Endothelial cell of umbilical vein (primary cell): ENCODE results near the gene ZC3H13. TPM values are rescaled to one million over a fixed set of nuclear protein-coding genes. Genes with fewer than 3 reads are reported as not detected.

Experiments used
- BruUV-seq: library from RNA; stranded (reverse); fragments of 400-500 nt; replicated peaks from 2 replicates; lab custom pipeline; 2021; lab: Mats Ljungman, UMichigan
- CTCF ChIA-PET: fragments of 300-600, 350-600 bp; sonication (Branson Sonifier 250); formaldehyde crosslinking; loops from one replicate; lab custom pipeline; 2021; ENCODE audit warnings: antibody characterized with exemption, inconsistent platforms; lab: Charles Lee
- POLR2A ChIA-PET: fragments of 300-600, 350-600 bp; sonication (Branson Sonifier 250); formaldehyde crosslinking; loops from one replicate; lab custom pipeline; 2021; ENCODE audit warnings: antibody characterized with exemption, inconsistent platforms; lab: Charles Lee
- DNase-seq: peaks from one replicate; pipeline ENCODE4 v3.0.0-alpha.2; 2011; ENCODE audit warnings: low read depth, low spot score
- FAIRE-seq: peaks from 2 replicates; lab custom pipeline; 2011; peaks lifted over from hg19 to GRCh38; lab: Jason Lieb, UNC
- H2AFZ ChIP-seq: 2 replicates; pipeline ENCODE4 v1.6.0; 2012; ENCODE audit warnings: low read depth, low read length, control low read depth, inconsistent platforms
- H3K27ac ChIP-seq: 2 replicates; pipeline ENCODE4 v1.5.1; 2011; ENCODE audit warnings: low read depth, mild to moderate bottlenecking, control low read depth, low read length, moderate library complexity; ENCODE audit not compliant: insufficient read depth
- H3K27me3 ChIP-seq, 2 experiments: 2 replicates each; pipeline versions ENCODE4 v1.6.0 to v1.6.1; 2011; ENCODE audit warnings: low read length in 2 of 2, mixed read lengths in 1 of 2; ENCODE audit not compliant: control insufficient read depth in 2 of 2, insufficient read depth in 2 of 2
- H3K36me3 ChIP-seq, 2 experiments: 2 replicates in 1 of 2; 3 replicates in 1 of 2; pipeline ENCODE4 v1.5.1; 2011; ENCODE audit warnings: low read length in 2 of 2, mild to moderate bottlenecking in 1 of 2, moderate library complexity in 1 of 2; ENCODE audit not compliant: control insufficient read depth in 2 of 2, insufficient read depth in 2 of 2; ENCODE audit errors: extremely low read depth in 1 of 2
- H3K4me1 ChIP-seq: 3 replicates; pipeline ENCODE4 v1.5.1; 2011; ENCODE audit warnings: mild to moderate bottlenecking, low read length; ENCODE audit not compliant: control insufficient read depth, insufficient read depth; ENCODE audit errors: extremely low read depth
- H3K4me2 ChIP-seq: 2 replicates; pipeline ENCODE4 v1.6.1; 2011; ENCODE audit warnings: low read length, control low read depth, mixed read lengths; ENCODE audit not compliant: insufficient read depth
- H3K4me3 ChIP-seq, 3 experiments: fragments of 200-600 bp in 1 of 3; sonication (generic), shearing (Covaris generic) in 1 of 3; replicated peaks in 1 of 3; 2 replicates each; pipeline ENCODE4 v1.5.1; 2011 to 2016; ENCODE audit warnings: control low read depth in 3 of 3, low read length in 3 of 3, mild to moderate bottlenecking in 2 of 3, inconsistent platforms in 1 of 3, low read depth in 1 of 3, moderate library complexity in 1 of 3; ENCODE audit not compliant: insufficient read depth in 1 of 3
- H3K79me2 ChIP-seq: 2 replicates; pipeline ENCODE4 v1.6.0; 2012; ENCODE audit warnings: low read length, inconsistent platforms; ENCODE audit not compliant: control insufficient read depth, insufficient read depth
- H3K9ac ChIP-seq: replicated peaks from 2 replicates; pipeline ENCODE3; 2011; ENCODE audit warnings: low read length, control low read depth; ENCODE audit not compliant: insufficient read depth; ENCODE audit errors: extremely low read depth
- H3K9me1 ChIP-seq: replicated peaks from 3 replicates; pipeline ENCODE4 v1.6.0; 2011; ENCODE audit warnings: mild to moderate bottlenecking, low read length; ENCODE audit not compliant: control insufficient read depth, insufficient read depth; ENCODE audit errors: extremely low read depth
- H3K9me3 ChIP-seq: replicated peaks from 2 replicates; pipeline ENCODE4 v1.5.1; 2012; ENCODE audit warnings: low read length, inconsistent platforms; ENCODE audit not compliant: control insufficient read depth, insufficient read depth
- H4K20me1 ChIP-seq: replicated peaks from 2 replicates; pipeline ENCODE3; 2011; ENCODE audit warnings: mild to moderate bottlenecking, low read length; ENCODE audit not compliant: control insufficient read depth, insufficient read depth; ENCODE audit errors: extremely low read depth
- EZH2 ChIP-seq: IDR thresholded peaks from 2 replicates; pipeline ENCODE4 v1.6.1; 2012; ENCODE audit warnings: borderline replicate concordance, low read depth, mild to moderate bottlenecking, moderate library complexity, low read length, inconsistent platforms; ENCODE audit not compliant: severe bottlenecking
- FOS ChIP-seq: IDR thresholded peaks from 2 replicates; pipeline ENCODE4 v1.6.1; 2011; ENCODE audit warnings: mild to moderate bottlenecking, low read length, moderate library complexity, borderline replicate concordance; ENCODE audit not compliant: insufficient read depth
- GATA2 ChIP-seq: IDR thresholded peaks from 2 replicates; pipeline ENCODE4 v1.7.0; 2011; ENCODE audit warnings: low read depth, mild to moderate bottlenecking, moderate library complexity, mixed read lengths, low read length; ENCODE audit not compliant: insufficient read length, insufficient read depth
- JUN ChIP-seq: IDR thresholded peaks from 2 replicates; pipeline ENCODE4 v1.6.1; 2011; ENCODE audit warnings: borderline replicate concordance, low read depth; ENCODE audit not compliant: insufficient read length, insufficient read depth
- MAX ChIP-seq: IDR thresholded peaks from 2 replicates; pipeline ENCODE4 v1.6.1; 2011; ENCODE audit not compliant: insufficient read depth, insufficient read length
- MYC ChIP-seq: IDR thresholded peaks from one replicate; pipeline ENCODE4 v1.6.1; 2011; ENCODE audit warnings: mild to moderate bottlenecking, low read depth, low read length
- POLR2A ChIP-seq: IDR thresholded peaks from 2 replicates; pipeline ENCODE4 v1.6.1; 2012; ENCODE audit warnings: low read depth, mild to moderate bottlenecking, control low read depth, low read length
- POLR2AphosphoS5 ChIP-seq: IDR thresholded peaks from 2 replicates; pipeline ENCODE4 v1.6.1; 2012; ENCODE audit warnings: low read depth, mild to moderate bottlenecking, control low read depth, low read length, moderate library complexity; ENCODE audit not compliant: insufficient read depth
- dilution Hi-C: fragments of 300-500 bp; cut with MboI; formaldehyde crosslinking; loops from one replicate; pipeline ENCODE4 v1.15.0; 2019; ENCODE audit warnings: low sequenced_read_pairs; ENCODE audit not compliant: extremely low pct_ligation_motif_present
- intact Hi-C: fragments of 100-400 bp; cut with micrococcal nuclease; formaldehyde crosslinking; loops from one replicate; pipeline ENCODE4 v1.10.0; 2022
- polyA plus RNA-seq, 4 experiments: library from polyadenylated mRNA; depleted of rRNA in 3 of 4; stranded (reverse) in 3 of 4; unstranded in 1 of 4; fragments of >200 nt; gene quantifications; 2 replicates each; pipeline versions ENCODE4 v1.2.1 to v1.2.3, GENCODE V29; 2011 to 2012; ENCODE audit warnings: missing spikeins in 1 of 4
- total RNA-seq: library from RNA; stranded (reverse); gene quantifications from 2 replicates; pipeline ENCODE4 v1.2.3, GENCODE V29; 2021
- TF ChIP-seq, protein P1 (sequence below), 2 donors: IDR thresholded peaks; 1 replicate in 1 of 2; 2 replicates in 1 of 2; pipeline ENCODE4 v1.5.1; 2011; ENCODE audit warnings: low read length in 2 of 2, mild to moderate bottlenecking in 2 of 2, moderate library complexity in 2 of 2, control low read depth in 1 of 2, inconsistent platforms in 1 of 2, low read depth in 1 of 2; ENCODE audit not compliant: insufficient read depth in 1 of 2; ENCODE audit errors: extremely low read depth in 1 of 2

ZC3H13 gene
- total and polyA plus RNA-seq, 2 donors (not counting 3 experiments of a cell fraction or from before 2014, with no cell fraction given): 3.8 to 36.6 TPM

GRCh38 chr13:46087481-46087880 lies 34.9 kb upstream of the ZC3H13 start:
- no peak for TF ChIP-seq FOS
- TF ChIP-seq, protein P1, sequence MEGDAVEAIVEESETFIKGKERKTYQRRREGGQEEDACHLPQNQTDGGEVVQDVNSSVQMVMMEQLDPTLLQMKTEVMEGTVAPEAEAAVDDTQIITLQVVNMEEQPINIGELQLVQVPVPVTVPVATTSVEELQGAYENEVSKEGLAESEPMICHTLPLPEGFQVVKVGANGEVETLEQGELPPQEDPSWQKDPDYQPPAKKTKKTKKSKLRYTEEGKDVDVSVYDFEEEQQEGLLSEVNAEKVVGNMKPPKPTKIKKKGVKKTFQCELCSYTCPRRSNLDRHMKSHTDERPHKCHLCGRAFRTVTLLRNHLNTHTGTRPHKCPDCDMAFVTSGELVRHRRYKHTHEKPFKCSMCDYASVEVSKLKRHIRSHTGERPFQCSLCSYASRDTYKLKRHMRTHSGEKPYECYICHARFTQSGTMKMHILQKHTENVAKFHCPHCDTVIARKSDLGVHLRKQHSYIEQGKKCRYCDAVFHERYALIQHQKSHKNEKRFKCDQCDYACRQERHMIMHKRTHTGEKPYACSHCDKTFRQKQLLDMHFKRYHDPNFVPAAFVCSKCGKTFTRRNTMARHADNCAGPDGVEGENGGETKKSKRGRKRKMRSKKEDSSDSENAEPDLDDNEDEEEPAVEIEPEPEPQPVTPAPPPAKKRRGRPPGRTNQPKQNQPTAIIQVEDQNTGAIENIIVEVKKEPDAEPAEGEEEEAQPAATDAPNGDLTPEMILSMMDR (IDR thresholded peaks at IDR 0.05; ENCODE audit: extremely low read depth in 1 of 2, insufficient read depth in 1 of 2, low read depth in 1 of 2, low read length in 2 of 2): no peak
- no peak for TF ChIP-seq POLR2A
- no peak for TF ChIP-seq MAX
- TF ChIP-seq POLR2AphosphoS5: no peak
- no peak for TF ChIP-seq JUN
- TF ChIP-seq EZH2: no peak
- TF ChIP-seq MYC: no peak
- no peak for TF ChIP-seq GATA2
- POLR2A ChIA-PET: no interaction called here
- dilution Hi-C loops: no loop called here

More at GRCh38 chr13:46087481-46087880, 34.9 kb upstream of the ZC3H13 start:
- Histone ChIP-seq H3K27me3 (peaks cover 0 to 6% of the 10 kb centered on the region in 2 experiments), H3K4me1 (no peaks in the 10 kb centered on the region), H3K4me2 (no peak overlapping the region), H3K36me3 (no peaks in the 10 kb centered on the region), H3K9me1 (no peaks in the 10 kb centered on the region), H3K27ac (no peak overlapping the region), H3K9ac (no peak overlapping the region), H4K20me1 (no peaks in the 10 kb centered on the region), H3K79me2 (no peaks in the 10 kb centered on the region), H3K4me3 (no peak overlapping the region), H3K9me3 (no peaks in the 10 kb centered on the region), H2AFZ (no peak overlapping the region)
- intact Hi-C loops: no loop called here
- BruUV-seq: no TSS peak
- CTCF ChIA-PET: no interaction called here
- no peak for FAIRE-seq
- DNase-seq: no peak
